EL (cell line): ENCODE results near the gene TNFRSF6B.

ENCODE experiments used
- DNase-seq: peaks from one replicate; pipeline ENCODE4 v3.0.0-alpha.2; 2016

Gene TNFRSF6B

GRCh38 chr20:63686492-63687321 lies 9.7 kb upstream of the TNFRSF6B start:
- peak; percentile 88 for DNase-seq

GRCh38 chr20:63687419-63688178 lies 8.9 kb upstream of the TNFRSF6B start:
- DNase-seq, result no peak

- DNase-seq, result no peak
These were observed 8.0 kb upstream of the TNFRSF6B start for GRCh38 chr20:63688228-63689045.

- DNase-seq, result no peak
These were observed 7.1 kb upstream of the TNFRSF6B start for GRCh38 chr20:63689046-63690002.

GRCh38 chr20:63690003-63690897 lies 6.2 kb upstream of the TNFRSF6B start:
- no peak for DNase-seq

- DNase-seq, result no peak
These were observed 5.3 kb upstream of the TNFRSF6B start for GRCh38 chr20:63690898-63691710.

- DNase-seq, result no peak
These were observed 4.6 kb upstream of the TNFRSF6B start for GRCh38 chr20:63691711-63692435.

- DNase-seq, result peak; percentile 28
These were observed 3.9 kb upstream of the TNFRSF6B start for GRCh38 chr20:63692436-63693082.

- no peak for DNase-seq
These were observed 3.2 kb upstream of the TNFRSF6B start for GRCh38 chr20:63693083-63693732.

GRCh38 chr20:63693733-63694583 lies 2.5 kb upstream of the TNFRSF6B start:
- DNase-seq, result no peak

GRCh38 chr20:63694584-63695423 lies 1.6 kb upstream of the TNFRSF6B start:
- no peak for DNase-seq

- no peak for DNase-seq
These were observed 787 bp upstream of the TNFRSF6B start for GRCh38 chr20:63695424-63696305.

- DNase-seq, result no peak
These were observed 185 bp upstream of the TNFRSF6B start for GRCh38 chr20:63696306-63696627.

GRCh38 chr20:63697357-63697867 lies 960 bp downstream of the TNFRSF6B start:
- DNase-seq, result no peak

GRCh38 chr20:63697868-63698545 lies 1.6 kb downstream of the TNFRSF6B start:
- DNase-seq, result no peak
